Measurements from ENCODE around the gene NR1I3.
"Not testable (repeated sequence)": the region's sequence is repeated elsewhere in the genome, so short reads cannot be mapped to it uniquely, and the experiment has no call there.

NR1I3 gene

DNA sequence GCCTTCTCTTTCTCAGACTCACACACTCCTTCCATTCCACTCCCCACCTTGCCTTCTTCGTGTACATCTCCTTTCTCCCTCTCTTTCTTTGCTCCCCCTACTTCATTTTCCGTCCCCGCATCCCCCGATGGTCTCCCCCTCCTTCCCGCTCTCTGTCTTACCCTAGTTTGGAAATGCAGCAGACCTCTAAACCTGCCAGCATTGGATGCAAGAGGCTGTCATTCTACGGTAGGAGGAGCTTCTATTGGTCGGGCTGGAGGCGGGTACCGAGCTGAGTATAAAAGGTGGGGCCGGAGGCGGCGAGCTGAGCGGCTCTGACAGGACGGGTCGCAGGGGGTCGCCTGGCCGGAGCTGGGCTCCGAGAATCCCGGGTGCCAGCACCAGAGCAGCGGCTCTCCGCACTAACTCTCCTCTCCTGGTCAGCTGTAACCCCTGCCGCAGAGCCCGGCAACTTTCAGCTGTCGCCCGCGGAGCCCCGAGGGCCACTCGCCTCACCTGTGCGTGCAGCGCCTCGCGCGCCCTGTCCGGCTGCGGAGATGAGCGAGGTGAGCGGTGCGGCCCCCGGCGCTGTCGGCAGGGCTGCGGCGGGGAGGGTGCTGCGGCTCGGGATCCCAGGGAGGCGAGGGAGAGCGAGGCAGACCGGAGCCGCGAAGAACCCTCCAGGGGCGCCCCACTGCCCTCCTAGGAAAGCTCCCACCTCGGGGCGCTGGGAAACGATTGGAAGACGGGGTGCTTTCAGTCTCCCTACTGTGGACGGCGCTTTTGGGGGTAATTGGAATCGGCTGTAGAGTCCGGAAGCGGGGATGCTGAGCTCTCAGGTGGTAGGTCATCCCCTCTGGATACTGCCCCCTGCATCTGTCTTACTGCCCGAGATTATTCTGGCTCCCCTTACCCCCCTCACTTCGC, 20.7 kb upstream of the NR1I3 start, which contains the start of gene PCP4L1:
Gene PCP4L1 (plus strand): TSS at position 307 of the 906 bp plus-strand sequence. CDS start 230 bp downstream, at position 537.
- Histone ChIP-seq H3K4me3 (ENCODE audit: low read length in 2 of 2) (peak within 1 kb of the TSS; percentile 36 to 79), H2BK15ac (ENCODE audit: low read length) (peak within 1 kb of the TSS; percentile 56), H4K8ac (ENCODE audit: low read depth, low read length) (no peak within 1 kb of the TSS), H3K18ac (ENCODE audit: low read length) (peak within 1 kb of the TSS; percentile 60), H2BK12ac (ENCODE audit: low read length) (no peak within 1 kb of the TSS), H3K79me1 (ENCODE audit: low read depth, low read length) (no peaks in the 10 kb centered on the region), H3K27ac (replicated peaks; ENCODE audit: low read length) (no peak within 1 kb of the TSS), H3K4ac (ENCODE audit: low read length) (no peak within 1 kb of the TSS), H2AK5ac (ENCODE audit: low read depth, low read length) (no peak within 1 kb of the TSS), H2AFZ (ENCODE audit: low read length) (peak within 1 kb of the TSS; percentile 85), H3K9me3 (replicated peaks in 1 of 2; ENCODE audit: control insufficient read depth in 2 of 2, insufficient read depth in 1 of 2, low read depth in 1 of 2, low read length in 2 of 2) (peaks cover 5 to 14% of the 10 kb centered on the region in 2 donors), H3K36me3 (replicated peaks in 1 of 2; ENCODE audit: control insufficient read depth in 2 of 2, insufficient read depth in 2 of 2, low read length in 2 of 2) (no peaks in the 10 kb centered on the region), H3K27me3 (ENCODE audit: control insufficient read depth in 3 of 3, insufficient read depth in 3 of 3, low read depth in 1 of 3, low read length in 3 of 3) (peaks cover 4 to 40% (median 21%) of the 10 kb centered on the region in 3 experiments), H2BK5ac (ENCODE audit: low read length) (no peak within 1 kb of the TSS), H3K14ac (ENCODE audit: low read length) (no peak within 1 kb of the TSS), H3K4me2 (ENCODE audit: insufficient read depth, low read length, poor library complexity, severe bottlenecking) (peak within 1 kb of the TSS; percentile 97), H4K91ac (ENCODE audit: low read depth, low read length, poor library complexity) (no peak within 1 kb of the TSS), H3K4me1 (ENCODE audit: control insufficient read depth in 2 of 2, insufficient read depth in 1 of 2, low read depth in 1 of 2, low read length in 2 of 2) (peaks cover 0 to 7% of the 10 kb centered on the region in 2 donors), H3K9ac (ENCODE audit: low read depth, low read length, poor library complexity) (peak within 1 kb of the TSS; percentile 79), H3K23ac (ENCODE audit: low read depth, low read length, poor library complexity) (no peak within 1 kb of the TSS), H2BK120ac (ENCODE audit: low read depth, low read length) (peak within 1 kb of the TSS; percentile 22)
- peak; percentile 73 for DNase-seq (ENCODE audit: low spot score)
- WGBS, 2 donors (ENCODE audit: extremely low coverage in 2 of 2, insufficient read length in 2 of 2, insufficient replicate concordance in 1 of 2) = no CpG with 5 or more reads among the region's 62 CpGs

GRCh38 chr1:161257109-161257508, 19.1 kb upstream of the NR1I3 start:
- H2BK15ac ChIP-seq (ENCODE audit: low read length); DNase-seq (ENCODE audit: low spot score): not testable (repeated sequence)

GRCh38 chr1:161255955-161256520, 18.0 kb upstream of the NR1I3 start:
- H3K18ac ChIP-seq (ENCODE audit: low read length); H3K14ac ChIP-seq (ENCODE audit: low read length); H2BK15ac ChIP-seq (ENCODE audit: low read length); H3K27ac ChIP-seq (replicated peaks; ENCODE audit: low read length); H3K23ac ChIP-seq (ENCODE audit: low read depth, low read length, poor library complexity); H2AFZ ChIP-seq (ENCODE audit: low read length); DNase-seq (ENCODE audit: low spot score); H2BK12ac ChIP-seq (ENCODE audit: low read length); H2AK5ac ChIP-seq (ENCODE audit: low read depth, low read length); H3K4me2 ChIP-seq (ENCODE audit: insufficient read depth, low read length, poor library complexity, severe bottlenecking); H3K9ac ChIP-seq (ENCODE audit: low read depth, low read length, poor library complexity); H4K91ac ChIP-seq (ENCODE audit: low read depth, low read length, poor library complexity); H3K4me1 ChIP-seq (ENCODE audit: control insufficient read depth in 2 of 2, insufficient read depth in 1 of 2, low read depth in 1 of 2, low read length in 2 of 2); H2BK120ac ChIP-seq (ENCODE audit: low read depth, low read length); H3K36me3 ChIP-seq (replicated peaks in 1 of 2; ENCODE audit: control insufficient read depth in 2 of 2, insufficient read depth in 2 of 2, low read length in 2 of 2); H3K79me1 ChIP-seq (ENCODE audit: low read depth, low read length); H4K8ac ChIP-seq (ENCODE audit: low read depth, low read length); H3K4ac ChIP-seq (ENCODE audit: low read length); H3K4me3 ChIP-seq (ENCODE audit: low read length in 2 of 2); H2BK5ac ChIP-seq (ENCODE audit: low read length): not testable (repeated sequence)
- Histone ChIP-seq H3K27me3 (ENCODE audit: control insufficient read depth in 3 of 3, insufficient read depth in 3 of 3, low read depth in 1 of 3, low read length in 3 of 3) (peaks cover 4 to 30% (median 21%) of the 10 kb centered on the region in 3 experiments), H3K9me3 (replicated peaks in 1 of 2; ENCODE audit: control insufficient read depth in 2 of 2, insufficient read depth in 1 of 2, low read depth in 1 of 2, low read length in 2 of 2) (peaks cover 5 to 14% of the 10 kb centered on the region in 2 donors)
- no CpG with 5 or more reads among the region's 4 CpGs for WGBS, 2 donors (ENCODE audit: extremely low coverage in 2 of 2, insufficient read length in 2 of 2, insufficient replicate concordance in 1 of 2)

More at GRCh38 chr1:161257109-161257508, 19.1 kb upstream of the NR1I3 start:
- H2BK5ac ChIP-seq (ENCODE audit: low read length); H3K14ac ChIP-seq (ENCODE audit: low read length); H2BK12ac ChIP-seq (ENCODE audit: low read length); H3K36me3 ChIP-seq (replicated peaks in 1 of 2; ENCODE audit: control insufficient read depth in 2 of 2, insufficient read depth in 2 of 2, low read length in 2 of 2); H2BK120ac ChIP-seq (ENCODE audit: low read depth, low read length); H4K91ac ChIP-seq (ENCODE audit: low read depth, low read length, poor library complexity); H2AFZ ChIP-seq (ENCODE audit: low read length); H3K4me2 ChIP-seq (ENCODE audit: insufficient read depth, low read length, poor library complexity, severe bottlenecking); H3K4me3 ChIP-seq (ENCODE audit: low read length in 2 of 2); H3K4me1 ChIP-seq (ENCODE audit: control insufficient read depth in 2 of 2, insufficient read depth in 1 of 2, low read depth in 1 of 2, low read length in 2 of 2); H2AK5ac ChIP-seq (ENCODE audit: low read depth, low read length); H3K79me1 ChIP-seq (ENCODE audit: low read depth, low read length); H3K9ac ChIP-seq (ENCODE audit: low read depth, low read length, poor library complexity); H3K23ac ChIP-seq (ENCODE audit: low read depth, low read length, poor library complexity); H3K4ac ChIP-seq (ENCODE audit: low read length); H3K18ac ChIP-seq (ENCODE audit: low read length); H4K8ac ChIP-seq (ENCODE audit: low read depth, low read length); H3K27ac ChIP-seq (replicated peaks; ENCODE audit: low read length): not testable (repeated sequence)
- Histone ChIP-seq H3K9me3 (replicated peaks in 1 of 2; ENCODE audit: control insufficient read depth in 2 of 2, insufficient read depth in 1 of 2, low read depth in 1 of 2, low read length in 2 of 2) (peaks cover 5 to 14% of the 10 kb centered on the region in 2 donors), H3K27me3 (ENCODE audit: control insufficient read depth in 3 of 3, insufficient read depth in 3 of 3, low read depth in 1 of 3, low read length in 3 of 3) (peaks cover 4 to 40% (median 21%) of the 10 kb centered on the region in 3 experiments)
- no CpG with 5 or more reads among the region's 5 CpGs for WGBS, 2 donors (ENCODE audit: extremely low coverage in 2 of 2, insufficient read length in 2 of 2, insufficient replicate concordance in 1 of 2)

GRCh38 chr1:161255302-161255701, 17.3 kb upstream of the NR1I3 start:
- Histone ChIP-seq H3K9me3 (replicated peaks in 1 of 2; ENCODE audit: control insufficient read depth in 2 of 2, insufficient read depth in 1 of 2, low read depth in 1 of 2, low read length in 2 of 2) (peaks cover 5 to 14% of the 10 kb centered on the region in 2 donors), H3K27me3 (ENCODE audit: control insufficient read depth in 3 of 3, insufficient read depth in 3 of 3, low read depth in 1 of 3, low read length in 3 of 3) (peaks cover 4 to 23% (median 17%) of the 10 kb centered on the region in 3 experiments)
- not testable (repeated sequence) for H2BK15ac ChIP-seq (ENCODE audit: low read length); H4K8ac ChIP-seq (ENCODE audit: low read depth, low read length); H3K36me3 ChIP-seq (replicated peaks in 1 of 2; ENCODE audit: control insufficient read depth in 2 of 2, insufficient read depth in 2 of 2, low read length in 2 of 2); H3K27ac ChIP-seq (replicated peaks; ENCODE audit: low read length); H3K4me2 ChIP-seq (ENCODE audit: insufficient read depth, low read length, poor library complexity, severe bottlenecking); H3K14ac ChIP-seq (ENCODE audit: low read length); H2AK5ac ChIP-seq (ENCODE audit: low read depth, low read length); H3K79me1 ChIP-seq (ENCODE audit: low read depth, low read length); H3K4ac ChIP-seq (ENCODE audit: low read length); H4K91ac ChIP-seq (ENCODE audit: low read depth, low read length, poor library complexity); H2BK120ac ChIP-seq (ENCODE audit: low read depth, low read length); H3K23ac ChIP-seq (ENCODE audit: low read depth, low read length, poor library complexity); H3K18ac ChIP-seq (ENCODE audit: low read length); DNase-seq (ENCODE audit: low spot score); H2AFZ ChIP-seq (ENCODE audit: low read length); H3K4me1 ChIP-seq (ENCODE audit: control insufficient read depth in 2 of 2, insufficient read depth in 1 of 2, low read depth in 1 of 2, low read length in 2 of 2); H3K9ac ChIP-seq (ENCODE audit: low read depth, low read length, poor library complexity); H2BK5ac ChIP-seq (ENCODE audit: low read length); H3K4me3 ChIP-seq (ENCODE audit: low read length in 2 of 2); H2BK12ac ChIP-seq (ENCODE audit: low read length)
- WGBS, 2 donors (ENCODE audit: extremely low coverage in 2 of 2, insufficient read length in 2 of 2, insufficient replicate concordance in 1 of 2) = no CpG with 5 or more reads among the region's 5 CpGs
